H1 (cell line): ENCODE results near the gene GMIP. TPM values are rescaled to one million over a fixed set of nuclear protein-coding genes. Genes with fewer than 3 reads are reported as not detected.

Experiments
- CTCF ChIA-PET: fragments of 300-600 bp; sonication (Branson Sonifier 250); formaldehyde crosslinking; loops from one replicate; lab custom pipeline; 2021; ENCODE audit not compliant: partially characterized antibody; lab: Charles Lee
- POLR2A ChIA-PET: fragments of 300-600 bp; sonication (Branson Sonifier 250); formaldehyde crosslinking; loops from one replicate; lab custom pipeline; 2021; ENCODE audit warnings: inconsistent platforms; ENCODE audit not compliant: partially characterized antibody; lab: Charles Lee
- DNase-seq, 2 experiments: peaks; one replicate each; pipeline versions ENCODE4 v3.0.0 to v3.0.0-alpha.2; 2010 to 2022; ENCODE audit warnings: low spot score in 2 of 2, low read depth in 1 of 2, mixed read lengths in 1 of 2
- FAIRE-seq: peaks from 2 replicates; lab custom pipeline; 2011; peaks lifted over from hg19 to GRCh38; lab: Jason Lieb, UNC
- H2AFZ ChIP-seq: 2 replicates; pipeline ENCODE4 v1.8.1; 2012; ENCODE audit warnings: low read length, inconsistent platforms
- H2AK5ac ChIP-seq: 2 replicates; pipeline ENCODE4 v1.6.1; 2013; ENCODE audit warnings: low read depth, low read length
- H2BK120ac ChIP-seq: replicated peaks from 2 replicates; pipeline ENCODE3; 2013; ENCODE audit warnings: low read depth, low read length, inconsistent platforms
- H2BK12ac ChIP-seq: 2 replicates; pipeline ENCODE4 v1.6.1; 2013; ENCODE audit warnings: low read depth, low read length
- H2BK15ac ChIP-seq: 2 replicates; pipeline ENCODE4 v1.6.1; 2013; ENCODE audit warnings: low read length
- H2BK20ac ChIP-seq: 2 replicates; pipeline ENCODE4 v1.6.1; 2013; ENCODE audit warnings: low read length
- H2BK5ac ChIP-seq: 2 replicates; pipeline ENCODE4 v1.6.1; 2013; ENCODE audit warnings: low read depth, low read length
- H3K14ac ChIP-seq: 2 replicates; pipeline ENCODE4 v1.6.1; 2013; ENCODE audit warnings: inconsistent platforms; ENCODE audit not compliant: insufficient read length
- H3K18ac ChIP-seq: 2 replicates; pipeline ENCODE4 v1.6.1; 2013; ENCODE audit warnings: low read length; ENCODE audit errors: extremely low read depth
- H3K23ac ChIP-seq: 2 replicates; pipeline ENCODE4 v1.6.1; 2013; ENCODE audit warnings: inconsistent platforms; ENCODE audit not compliant: insufficient read length
- H3K23me2 ChIP-seq: 2 replicates; pipeline ENCODE4 v1.6.1; 2013; ENCODE audit warnings: low read depth, low read length
- H3K27ac ChIP-seq: 2 replicates; pipeline ENCODE4 v1.6.1; 2011; ENCODE audit warnings: low read depth, low read length, inconsistent platforms
- H3K27me3 ChIP-seq, 4 experiments: replicated peaks in 1 of 4; 1 replicate in 1 of 4; 2 replicates in 3 of 4; pipeline versions ENCODE4 v1.6.1 to v1.8.1; 2011 to 2013; ENCODE audit warnings: low read length in 3 of 4, mild to moderate bottlenecking in 3 of 4, inconsistent platforms in 2 of 4, mixed read lengths in 2 of 4, moderate library complexity in 1 of 4; ENCODE audit not compliant: control insufficient read depth in 3 of 4, insufficient read depth in 3 of 4; ENCODE audit errors: extremely low read depth in 1 of 4
- H3K36me3 ChIP-seq, 4 experiments: 2 replicates each; pipeline versions ENCODE4 v1.6.1 to v1.8.1; 2011 to 2013; ENCODE audit warnings: mild to moderate bottlenecking in 4 of 4, low read length in 3 of 4, moderate library complexity in 2 of 4, control low read depth in 1 of 4, inconsistent platforms in 1 of 4; ENCODE audit not compliant: insufficient read depth in 4 of 4, control insufficient read depth in 2 of 4
- H3K4ac ChIP-seq: replicated peaks from 2 replicates; pipeline ENCODE3; 2013; ENCODE audit warnings: low read length, low read depth, mixed read lengths, inconsistent platforms; ENCODE audit not compliant: insufficient read length
- H3K4me1 ChIP-seq, 4 experiments: replicated peaks in 1 of 4; 1 replicate in 1 of 4; 2 replicates in 3 of 4; pipeline versions ENCODE4 v1.6.1 to v1.8.1; 2011 to 2013; ENCODE audit warnings: low read length in 3 of 4, inconsistent platforms in 2 of 4, mixed read lengths in 1 of 4; ENCODE audit not compliant: insufficient read depth in 4 of 4, control insufficient read depth in 3 of 4
- H3K4me2 ChIP-seq, 2 experiments: 2 replicates each; pipeline versions ENCODE4 v1.6.1 to v1.8.1; 2011 to 2013; ENCODE audit warnings: low read depth in 2 of 2, low read length in 2 of 2, control low read depth in 1 of 2, inconsistent platforms in 1 of 2, mild to moderate bottlenecking in 1 of 2; ENCODE audit not compliant: insufficient read depth in 1 of 2
- H3K4me3 ChIP-seq, 4 experiments: fragments of 200-600, 300-600 bp in 1 of 4; sonication (generic), shearing (Covaris generic), sonication (Bioruptor Twin) in 1 of 4; 2 replicates each; pipeline versions ENCODE4 v1.5.1 to v1.8.1; 2011 to 2016; ENCODE audit warnings: low read length in 4 of 4, low read depth in 3 of 4, control low read depth in 2 of 4, inconsistent platforms in 2 of 4, mild to moderate bottlenecking in 2 of 4, mixed read lengths in 1 of 4, moderate library complexity in 1 of 4; ENCODE audit not compliant: insufficient read depth in 2 of 4; ENCODE audit errors: extremely low read depth in 1 of 4
- H3K56ac ChIP-seq: replicated peaks from 2 replicates; pipeline ENCODE3; 2013; ENCODE audit warnings: low read depth, mild to moderate bottlenecking, mixed read lengths, low read length, inconsistent platforms; ENCODE audit not compliant: insufficient read length
- H3K79me1 ChIP-seq: 2 replicates; pipeline ENCODE4 v1.6.1; 2013; ENCODE audit warnings: low read depth, low read length, control low read depth
- H3K79me2 ChIP-seq, 2 experiments: 2 replicates each; pipeline versions ENCODE4 v1.6.1 to v1.8.1; 2012 to 2013; ENCODE audit warnings: low read length in 2 of 2, mild to moderate bottlenecking in 2 of 2, inconsistent platforms in 1 of 2; ENCODE audit not compliant: insufficient read depth in 2 of 2, control insufficient read depth in 1 of 2
- H3K9ac ChIP-seq, 4 experiments: replicated peaks in 1 of 4; 1 replicate in 1 of 4; 2 replicates in 3 of 4; pipeline versions ENCODE4 v1.6.1 to v1.8.1; 2011 to 2013; ENCODE audit warnings: low read depth in 3 of 4, low read length in 3 of 4, control low read depth in 2 of 4, mild to moderate bottlenecking in 2 of 4, moderate library complexity in 2 of 4, inconsistent platforms in 1 of 4; ENCODE audit errors: extremely low read depth in 1 of 4
- H3K9me3 ChIP-seq, 2 experiments: 2 replicates each; pipeline versions ENCODE4 v1.6.1 to v1.8.1; 2012 to 2013; ENCODE audit warnings: mild to moderate bottlenecking in 2 of 2, moderate library complexity in 2 of 2, control low read depth in 1 of 2, inconsistent platforms in 1 of 2, low read depth in 1 of 2, low read length in 1 of 2, mixed read lengths in 1 of 2; ENCODE audit not compliant: insufficient read depth in 2 of 2
- H4K20me1 ChIP-seq, 2 experiments: replicated peaks in 1 of 2; 2 replicates each; pipeline versions ENCODE3 to v1.8.1; 2011 to 2013; ENCODE audit warnings: inconsistent platforms in 2 of 2, low read length in 2 of 2, mild to moderate bottlenecking in 1 of 2; ENCODE audit not compliant: insufficient read depth in 2 of 2, control insufficient read depth in 1 of 2
- H4K5ac ChIP-seq: 2 replicates; pipeline ENCODE4 v1.6.1; 2013; ENCODE audit warnings: low read length, low read depth, mixed read lengths, inconsistent platforms; ENCODE audit not compliant: insufficient read length
- H4K8ac ChIP-seq: 2 replicates; pipeline ENCODE4 v1.8.0; 2013; ENCODE audit warnings: mild to moderate bottlenecking, moderate library complexity, low read length, inconsistent platforms; ENCODE audit not compliant: insufficient read depth; ENCODE audit errors: extremely low read depth
- H4K91ac ChIP-seq: replicated peaks from 2 replicates; pipeline ENCODE3; 2013; ENCODE audit warnings: low read length, mixed read lengths, inconsistent platforms; ENCODE audit not compliant: insufficient read length
- ASH2L ChIP-seq: fragments of 200-600, 300-600 bp; sonication (generic); IDR thresholded peaks from one replicate; pipeline ENCODE4 v1.7.1; 2017; ENCODE audit warnings: low read length
- BACH1 ChIP-seq: IDR thresholded peaks from 2 replicates; pipeline ENCODE4 v1.6.1; 2012; ENCODE audit warnings: low read length, improper control_type of control experiment
- BCL11A ChIP-seq, 2 experiments: IDR thresholded peaks; one replicate each; pipeline ENCODE4 v1.6.1; 2011; ENCODE audit warnings: low read depth in 2 of 2, low read length in 2 of 2, mild to moderate bottlenecking in 2 of 2
- CBX5 ChIP-seq: fragments of 300-800, 300-1000 bp; sonication (generic); IDR thresholded peaks from 2 replicates; pipeline ENCODE4 v1.7.1; 2016; ENCODE audit warnings: antibody characterized with exemption, low read length, low read depth
- CREB1 ChIP-seq: IDR thresholded peaks from 2 replicates; pipeline ENCODE4 v1.6.1; 2012; ENCODE audit warnings: inconsistent platforms
- FOSL1 ChIP-seq: IDR thresholded peaks from 2 replicates; pipeline ENCODE4 v1.6.1; 2011; ENCODE audit warnings: mild to moderate bottlenecking, low read depth, low read length, moderate library complexity; ENCODE audit not compliant: insufficient read depth
- GABPA ChIP-seq: IDR thresholded peaks from 2 replicates; pipeline ENCODE4 v1.6.1; 2011; ENCODE audit warnings: mild to moderate bottlenecking, low read length, moderate library complexity, borderline replicate concordance; ENCODE audit not compliant: insufficient read depth
- JUN ChIP-seq: IDR thresholded peaks from 2 replicates; pipeline ENCODE4 v1.6.1; 2011; ENCODE audit warnings: low read depth, mild to moderate bottlenecking, improper control_type of control experiment, low read length
- MAFK ChIP-seq: IDR thresholded peaks from 2 replicates; pipeline ENCODE4 v1.6.1; 2012; ENCODE audit warnings: low read depth, mild to moderate bottlenecking, improper control_type of control experiment, low read length
- POU5F1 ChIP-seq: IDR thresholded peaks from 2 replicates; pipeline ENCODE4 v1.6.1; 2011; ENCODE audit warnings: low read depth, mild to moderate bottlenecking, low read length, moderate library complexity
- RBBP5 ChIP-seq: IDR thresholded peaks from 2 replicates; pipeline ENCODE4 v1.7.1; 2012; ENCODE audit warnings: low read depth, mild to moderate bottlenecking, inconsistent platforms, low read length, moderate library complexity, borderline replicate concordance
- RXRA ChIP-seq: IDR thresholded peaks from 2 replicates; pipeline ENCODE4 v1.6.1; 2011; ENCODE audit warnings: low read depth, mild to moderate bottlenecking, low read length, moderate library complexity; ENCODE audit not compliant: insufficient read depth
- SIX5 ChIP-seq: IDR thresholded peaks from 2 replicates; pipeline ENCODE4 v1.6.1; 2011; ENCODE audit warnings: mild to moderate bottlenecking, low read depth, low read length
- SP4 ChIP-seq: IDR thresholded peaks from 2 replicates; pipeline ENCODE4 v1.6.1; 2012; ENCODE audit warnings: low read length, inconsistent platforms
- SUZ12 ChIP-seq: fragments of 200-600 bp; sonication (generic); IDR thresholded peaks from 2 replicates; pipeline ENCODE4 v1.6.1; 2012; ENCODE audit warnings: mild to moderate bottlenecking, inconsistent platforms, low read length, moderate library complexity, mixed read lengths
- WGBS, 2 experiments: shearing (Covaris generic) in 1 of 2; methylation state at CpG; one replicate each; pipeline versions ENCODE4 v1.1.6 to v1.1.7; 2013 to 2015; ENCODE audit warnings: low lambda C conversion rate in 2 of 2, mixed read lengths in 2 of 2, inconsistent platforms in 1 of 2, low coverage in 1 of 2, missing lambda C conversion rate in 1 of 2; ENCODE audit not compliant: insufficient replicate concordance in 2 of 2, insufficient coverage in 1 of 2, insufficient read length in 1 of 2; ENCODE audit errors: extremely low coverage in 1 of 2, missing lambda C conversion rate in 1 of 2; 5-methylcytosine and 5-hydroxymethylcytosine counted together
- polyA plus RNA-seq, 7 experiments: library from polyadenylated mRNA; depleted of rRNA in 3 of 7; stranded (reverse) in 5 of 7; unstranded in 2 of 7; fragments of >200 nt in 5 of 7; fragments of 200-250 nt in 2 of 7; gene quantifications; 1 replicate in 5 of 7; 2 replicates in 1 of 7; 4 replicates in 1 of 7; pipeline versions ENCODE4 v1.2.1 to v1.2.3, GENCODE V29; 2011 to 2013; ENCODE audit warnings: missing spikeins in 2 of 7, mixed read lengths in 2 of 7
- total RNA-seq: library from RNA; stranded (reverse); fragmentation: NEBNext Ultra II Directional; extraction: Animal tissue kit (Norgen Biotek cat#: 25700); gene quantifications from 2 replicates; pipeline ENCODE4 v1.2.1, GENCODE V29; 2021

GMIP gene
- total and polyA plus RNA-seq, 2 of the 8 experiments (the other 6 are each of a cell fraction or from before 2014, with no cell fraction given), result 5.7 to 18.1 TPM

DNA sequence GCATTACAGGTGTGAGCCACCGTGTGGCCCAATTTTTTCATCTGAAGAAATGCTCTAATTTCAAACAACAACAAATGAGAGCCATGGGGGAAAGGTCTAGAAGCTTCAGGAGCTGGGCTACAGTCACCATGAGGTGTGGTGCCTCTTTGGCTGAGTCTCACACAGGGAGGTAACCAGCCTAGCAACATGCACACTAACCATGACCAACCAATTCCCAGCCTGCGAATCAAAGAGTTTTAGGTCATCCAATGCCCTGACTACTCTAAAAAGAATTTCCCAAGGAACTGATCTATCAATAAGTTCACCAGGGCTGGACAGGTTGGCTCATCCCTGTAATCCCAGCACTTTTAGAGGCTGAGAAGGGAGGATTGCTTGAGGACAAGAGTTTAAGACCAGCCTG lies 54.9 kb downstream of the GMIP start:
- Histone ChIP-seq H3K18ac (no peak overlapping the region), H2BK20ac (no peak overlapping the region), H2BK12ac (no peak overlapping the region), H3K4ac (no peak overlapping the region), H3K9ac (no peak overlapping the region), H2AFZ (no peak overlapping the region), H3K23me2 (no peaks in the 10 kb centered on the region), H2BK15ac (no peak overlapping the region), H3K56ac (no peak overlapping the region), H4K91ac (no peak overlapping the region), H3K27me3 (no peaks in the 10 kb centered on the region), H4K5ac (no peak overlapping the region), H3K4me2 (no peak overlapping the region), H3K79me2 (no peaks in the 10 kb centered on the region), H3K27ac (no peak overlapping the region), H3K23ac (no peak overlapping the region), H2BK120ac (no peak overlapping the region), H3K9me3 (no peaks in the 10 kb centered on the region), H3K14ac (no peak overlapping the region), H3K79me1 (no peaks in the 10 kb centered on the region), H3K4me3 (no peak overlapping the region), H2BK5ac (no peak overlapping the region), H4K8ac (no peak overlapping the region), H2AK5ac (no peak overlapping the region), H4K20me1 (no peaks in the 10 kb centered on the region), H3K36me3 (no peaks in the 10 kb centered on the region), H3K4me1 (peaks cover 5 to 12% (median 9%) of the 10 kb centered on the region in 4 experiments)
- FAIRE-seq (no peak), DNase-seq (no peak)
- WGBS, 2 experiments, result 95% methylated on average over 2 of the region's 2 CpGs; no CpG with 5 or more reads in 1 of the 2 experiments
- ChIA-PET POLR2A (interaction anchor here (0.8 kb wide), 1 partner anchor 76 kb away, joined by 3 read pairs; no protein-coding TSS in a partner anchor), CTCF (interaction anchor here (0.9 to 3.2 kb wide), 2 partner anchors 25 to 34 kb away, joined by 4 to 18 read pairs; no protein-coding TSS in a partner anchor)
- TF ChIP-seq CREB1 (no peak), SP4 (no peak), RBBP5 (no peak), POU5F1 (no peak), CBX5 (no peak), ASH2L (no peak), BACH1 (no peak), FOSL1 (no peak), JUN (no peak), SUZ12 (no peak), SIX5 (no peak), GABPA (no peak), MAFK (no peak), RXRA (no peak), BCL11A (IDR thresholded peaks at IDR 0.05; ENCODE audit: low read depth in 2 of 2, low read length in 2 of 2) (no peak)
